K562 (cell line): ENCODE measurements around the gene AFAP1. TPM values are rescaled to one million over a fixed set of nuclear protein-coding genes. Genes with fewer than 3 reads are reported as not detected.

Experiments used
- ATAC-seq: fragments of 200-7000 bp; cut with Tn5 transposase; 3 replicates; pipeline ENCODE4 v1.9.1; 2020; ENCODE audit warnings: moderate library complexity
- BruUV-seq: library from RNA; stranded (reverse); fragments of 400-500 nt; replicated peaks from 2 replicates; lab custom pipeline; 2021; lab: Mats Ljungman, UMichigan
- CTCF ChIA-PET: fragments of 300-600 bp; formaldehyde crosslinking; extraction: SDS; loops from one replicate; lab custom pipeline; 2021; ENCODE audit warnings: low intra/inter-chr PET ratio; lab: Yijun Ruan, JAX
- POLR2A ChIA-PET: fragments of 300-600, 350-650 bp; sonication (Branson Sonifier 250); formaldehyde crosslinking; extraction: SDS; loops from one replicate; lab custom pipeline; 2021; ENCODE audit warnings: antibody characterized with exemption, inconsistent platforms; lab: Yijun Ruan, JAX
- DNase-seq, 4 experiments: peaks; one replicate each; pipeline versions ENCODE4 v3.0.0 to v3.0.0-alpha.2; 2011 to 2018; ENCODE audit warnings: low spot score in 3 of 4, mixed read lengths in 3 of 4; ENCODE audit errors: extremely low read depth in 1 of 4
- FAIRE-seq: peaks from 2 replicates; lab custom pipeline; 2011; peaks lifted over from hg19 to GRCh38; lab: Jason Lieb, UNC
- H2AFZ ChIP-seq: 2 replicates; pipeline ENCODE4 v1.6.0; 2011; ENCODE audit warnings: low read depth, low read length, control low read depth, inconsistent platforms
- H3K27ac ChIP-seq: fragments of 200-600 bp; 3 replicates; pipeline ENCODE4 v1.8.0; 2011; ENCODE audit warnings: low read depth, mild to moderate bottlenecking, control low read depth, inconsistent platforms, low read length, moderate library complexity, mixed read lengths; ENCODE audit errors: extremely low read depth
- H3K27me3 ChIP-seq, 2 experiments: fragments of 300-600 bp in 1 of 2; 2 replicates in 1 of 2; 3 replicates in 1 of 2; pipeline versions ENCODE4 v1.6.0 to v1.8.0; 2011; ENCODE audit warnings: inconsistent platforms in 2 of 2, low read length in 2 of 2, mild to moderate bottlenecking in 1 of 2, mixed read lengths in 1 of 2, moderate library complexity in 1 of 2; ENCODE audit not compliant: control insufficient read depth in 2 of 2, insufficient read depth in 2 of 2
- H3K36me3 ChIP-seq: fragments of 300-600 bp; 3 replicates; pipeline ENCODE4 v1.8.0; 2011; ENCODE audit warnings: mild to moderate bottlenecking, low read length, inconsistent platforms; ENCODE audit not compliant: control insufficient read depth, insufficient read depth
- H3K4me1 ChIP-seq, 2 experiments: fragments of 200-600 bp in 1 of 2; replicated peaks in 1 of 2; 2 replicates in 1 of 2; 3 replicates in 1 of 2; pipeline versions ENCODE4 v1.5.1 to v1.8.0; 2011; ENCODE audit warnings: inconsistent platforms in 2 of 2, low read length in 2 of 2, mild to moderate bottlenecking in 1 of 2, mixed read lengths in 1 of 2, moderate library complexity in 1 of 2; ENCODE audit not compliant: control insufficient read depth in 2 of 2, insufficient read depth in 2 of 2
- H3K4me2 ChIP-seq: 2 replicates; pipeline ENCODE4 v1.6.1; 2011; ENCODE audit warnings: low read length, control low read depth, inconsistent platforms, mixed read lengths; ENCODE audit not compliant: insufficient read depth
- H3K4me3 ChIP-seq: fragments of 200-600 bp; sonication (generic), shearing (Covaris generic); 2 replicates; pipeline ENCODE4 v1.5.1; 2016; ENCODE audit warnings: control low read depth, inconsistent platforms
- H3K79me2 ChIP-seq: fragments of 200-600 bp; 3 replicates; pipeline ENCODE4 v1.8.0; 2011; ENCODE audit warnings: low read length, inconsistent platforms; ENCODE audit not compliant: control insufficient read depth, insufficient read depth
- H3K9ac ChIP-seq, 2 experiments: 2 replicates each; pipeline versions ENCODE4 v1.6.0 to v1.6.1; 2011; ENCODE audit warnings: low read depth in 2 of 2, low read length in 2 of 2, control low read depth in 1 of 2, inconsistent platforms in 1 of 2, mild to moderate bottlenecking in 1 of 2, mixed read lengths in 1 of 2; ENCODE audit not compliant: insufficient read depth in 1 of 2
- H3K9me1 ChIP-seq: one replicate; pipeline ENCODE4 v1.6.0; 2011; ENCODE audit warnings: inconsistent platforms, mild to moderate bottlenecking, low read length, moderate library complexity; ENCODE audit not compliant: control insufficient read depth, insufficient read depth
- H3K9me3 ChIP-seq: replicated peaks from 2 replicates; pipeline ENCODE4 v1.5.1; 2011; ENCODE audit warnings: low read depth, low read length, inconsistent platforms; ENCODE audit not compliant: control insufficient read depth, insufficient read depth
- H4K20me1 ChIP-seq: replicated peaks from 2 replicates; pipeline ENCODE4 v1.6.1; 2011; ENCODE audit warnings: low read length, inconsistent platforms, mixed read lengths; ENCODE audit not compliant: control insufficient read depth, insufficient read depth
- IFI16 ChIP-seq: fragments of 250-450 bp; sonication (Bioruptor Pico); IDR thresholded peaks from 2 replicates; pipeline ENCODE4 v2.1.2; 2022; ENCODE audit warnings: mild to moderate bottlenecking, inconsistent platforms
- KDM4B ChIP-seq, 2 experiments: fragments of 450-650 bp in 1 of 2; sonication (generic) in 1 of 2; IDR thresholded peaks; 2 replicates each; pipeline ENCODE4 v1.6.1; 2016 to 2017; ENCODE audit warnings: borderline replicate concordance in 2 of 2, antibody characterized with exemption in 1 of 2, low read depth in 1 of 2, mild to moderate bottlenecking in 1 of 2
- POLR3G ChIP-seq: IDR thresholded peaks from 2 replicates; pipeline ENCODE4 v1.6.1; 2011; ENCODE audit not compliant: insufficient read length, insufficient replicate concordance; ENCODE audit errors: extremely low read depth
- SP2 ChIP-seq: IDR thresholded peaks from 2 replicates; pipeline ENCODE4 v1.6.1; 2011; ENCODE audit warnings: mild to moderate bottlenecking, low read depth, low read length, moderate library complexity; ENCODE audit not compliant: poor library complexity, severe bottlenecking; ENCODE audit errors: extremely low read depth
- ZNF764 ChIP-seq: fragments of 250-450 bp; sonication (Bioruptor Pico); IDR thresholded peaks from 2 replicates; pipeline ENCODE4 v1.4.0; 2020; ENCODE audit warnings: low read depth, mild to moderate bottlenecking, moderate library complexity
- ZNF77 ChIP-seq: fragments of 250-450 bp; sonication (Bioruptor Pico); IDR thresholded peaks from 2 replicates; pipeline ENCODE4 v1.5.0; 2020
- WGBS: fragments of 100-300 bp; shearing (Covaris generic); methylation state at CpG from one replicate; pipeline ENCODE4 v1.1.6; 2016; ENCODE audit warnings: low coverage, mixed read lengths; ENCODE audit not compliant: insufficient coverage; ENCODE audit errors: missing lambda C conversion rate; 5-methylcytosine and 5-hydroxymethylcytosine counted together
- in situ Hi-C: fragments of 300-500 bp; cut with MboI; formaldehyde crosslinking; loops from 4 replicates; pipeline ENCODE4 v1.15.0; 2018; ENCODE audit warnings: inconsistent platforms, mixed read lengths
- intact Hi-C: fragments of 100-400 bp; cut with micrococcal nuclease; formaldehyde crosslinking; loops from 2 replicates; pipeline ENCODE4 v1.14.2; 2022
- polyA plus RNA-seq, 8 experiments: library from polyadenylated mRNA; depleted of rRNA in 4 of 8; stranded (reverse) in 5 of 8; unstranded in 3 of 8; fragments of >200 nt; fragmentation: Nextera tagmentation in 2 of 8; fragmentation: Illumina TruSeq in 1 of 8; extraction: Ambion mirVana in 2 of 8; extraction: Trizol in 1 of 8; gene quantifications; 2 replicates each; pipeline versions ENCODE4 v1.2.1 to v1.2.3, GENCODE V29; 2011 to 2014; ENCODE audit warnings: inconsistent platforms in 1 of 8, missing spikeins in 1 of 8
- total RNA-seq, 7 experiments: library from RNA; depleted of rRNA in 6 of 7; stranded (reverse); fragments of >200 nt in 6 of 7; fragmentation: Illumina TruSeq in 2 of 7; extraction: Trizol in 2 of 7; gene quantifications; 2 replicates each; pipeline versions ENCODE4 v1.2.1 to v1.2.3, GENCODE V29; 2011 to 2021; ENCODE audit warnings: low replicate concordance in 1 of 7
- TF ChIP-seq, protein P1 (sequence below): conservative IDR thresholded peaks from 2 replicates; pipeline ENCODE4 v1.6.1; 2011; ENCODE audit warnings: low read depth, mild to moderate bottlenecking, low read length; ENCODE audit not compliant: control insufficient read depth
- TF ChIP-seq, protein P2 (sequence below): fragments of 450-650 bp; IDR thresholded peaks from 2 replicates; pipeline ENCODE4 v1.6.1; 2016; ENCODE audit warnings: low read depth

Gene AFAP1
- total and polyA plus RNA-seq, 9 of the 15 experiments (the other 6 are each of a cell fraction or from before 2014, with no cell fraction given) = 0.07 to 0.42 (median 0.12) TPM; not detected in 1

DNA sequence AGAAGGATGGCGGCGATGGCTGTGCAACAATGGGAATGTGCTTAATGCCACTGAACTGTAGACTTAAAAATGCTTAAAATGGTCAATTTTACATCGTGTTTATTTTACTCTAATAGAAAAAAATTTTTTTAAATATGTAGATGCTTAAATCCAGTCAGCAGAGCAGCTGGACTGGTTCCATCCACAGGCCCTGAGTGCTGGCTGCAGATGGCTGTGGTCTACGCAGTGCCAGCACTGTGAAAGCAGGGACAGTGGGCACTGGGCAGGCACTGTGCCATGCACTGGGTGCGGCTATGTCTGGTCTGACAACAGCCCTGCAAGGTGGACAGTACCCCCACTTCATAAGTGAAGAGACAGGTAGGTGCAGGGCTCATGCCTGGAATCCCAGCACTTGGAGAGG lies 175.2 kb downstream of the AFAP1 start:
- FAIRE-seq = no peak
- no peaks in the 10 kb centered on the region for H3K9me1 ChIP-seq
- no peak overlapping the region for H3K4me3 ChIP-seq
- DNase-seq = no peak
- no peak overlapping the region for H3K4me2 ChIP-seq
- H3K4me1 ChIP-seq = peaks cover 0 to 17% of the 10 kb centered on the region in 2 experiments; a peak in 2 of 5 replicates
- no peak overlapping the region for H2AFZ ChIP-seq
- H3K79me2 ChIP-seq = peaks cover 3% of the 10 kb centered on the region; the same call in 1 of the 3 replicates
- peaks cover 10% of the 10 kb centered on the region; the same call in 1 of the 2 replicates for H4K20me1 ChIP-seq
- in situ Hi-C loops = no loop called here
- no peaks in the 10 kb centered on the region; the same call in 1 of the 2 replicates for H3K9me3 ChIP-seq
- BruUV-seq = no TSS peak
- H3K27me3 ChIP-seq = no peaks in the 10 kb centered on the region
- intact Hi-C loops = no loop called here
- H3K36me3 ChIP-seq = peaks cover 8% of the 10 kb centered on the region; the same call in 1 of the 3 replicates
- ATAC-seq = no peak
- WGBS = 57% methylated on average over 5 of the region's 5 CpGs
- ChIA-PET CTCF (no interaction called here), POLR2A (no interaction called here)
- no peak overlapping the region for H3K9ac ChIP-seq
- no peak overlapping the region for H3K27ac ChIP-seq
- TF ChIP-seq ZNF77 (CRISPR knock-in tag) (no peak), SP2 (no peak), KDM4B (IDR thresholded peaks at IDR 0.05; ENCODE audit: borderline replicate concordance in 2 of 2, low read depth in 1 of 2) (no peak), POLR3G (no peak), IFI16 (CRISPR knock-in tag) (no peak), ZNF764 (CRISPR knock-in tag) (no peak)
- TF ChIP-seq, protein P1, sequence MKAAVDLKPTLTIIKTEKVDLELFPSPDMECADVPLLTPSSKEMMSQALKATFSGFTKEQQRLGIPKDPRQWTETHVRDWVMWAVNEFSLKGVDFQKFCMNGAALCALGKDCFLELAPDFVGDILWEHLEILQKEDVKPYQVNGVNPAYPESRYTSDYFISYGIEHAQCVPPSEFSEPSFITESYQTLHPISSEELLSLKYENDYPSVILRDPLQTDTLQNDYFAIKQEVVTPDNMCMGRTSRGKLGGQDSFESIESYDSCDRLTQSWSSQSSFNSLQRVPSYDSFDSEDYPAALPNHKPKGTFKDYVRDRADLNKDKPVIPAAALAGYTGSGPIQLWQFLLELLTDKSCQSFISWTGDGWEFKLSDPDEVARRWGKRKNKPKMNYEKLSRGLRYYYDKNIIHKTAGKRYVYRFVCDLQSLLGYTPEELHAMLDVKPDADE = no peak
- TF ChIP-seq, protein P2, sequence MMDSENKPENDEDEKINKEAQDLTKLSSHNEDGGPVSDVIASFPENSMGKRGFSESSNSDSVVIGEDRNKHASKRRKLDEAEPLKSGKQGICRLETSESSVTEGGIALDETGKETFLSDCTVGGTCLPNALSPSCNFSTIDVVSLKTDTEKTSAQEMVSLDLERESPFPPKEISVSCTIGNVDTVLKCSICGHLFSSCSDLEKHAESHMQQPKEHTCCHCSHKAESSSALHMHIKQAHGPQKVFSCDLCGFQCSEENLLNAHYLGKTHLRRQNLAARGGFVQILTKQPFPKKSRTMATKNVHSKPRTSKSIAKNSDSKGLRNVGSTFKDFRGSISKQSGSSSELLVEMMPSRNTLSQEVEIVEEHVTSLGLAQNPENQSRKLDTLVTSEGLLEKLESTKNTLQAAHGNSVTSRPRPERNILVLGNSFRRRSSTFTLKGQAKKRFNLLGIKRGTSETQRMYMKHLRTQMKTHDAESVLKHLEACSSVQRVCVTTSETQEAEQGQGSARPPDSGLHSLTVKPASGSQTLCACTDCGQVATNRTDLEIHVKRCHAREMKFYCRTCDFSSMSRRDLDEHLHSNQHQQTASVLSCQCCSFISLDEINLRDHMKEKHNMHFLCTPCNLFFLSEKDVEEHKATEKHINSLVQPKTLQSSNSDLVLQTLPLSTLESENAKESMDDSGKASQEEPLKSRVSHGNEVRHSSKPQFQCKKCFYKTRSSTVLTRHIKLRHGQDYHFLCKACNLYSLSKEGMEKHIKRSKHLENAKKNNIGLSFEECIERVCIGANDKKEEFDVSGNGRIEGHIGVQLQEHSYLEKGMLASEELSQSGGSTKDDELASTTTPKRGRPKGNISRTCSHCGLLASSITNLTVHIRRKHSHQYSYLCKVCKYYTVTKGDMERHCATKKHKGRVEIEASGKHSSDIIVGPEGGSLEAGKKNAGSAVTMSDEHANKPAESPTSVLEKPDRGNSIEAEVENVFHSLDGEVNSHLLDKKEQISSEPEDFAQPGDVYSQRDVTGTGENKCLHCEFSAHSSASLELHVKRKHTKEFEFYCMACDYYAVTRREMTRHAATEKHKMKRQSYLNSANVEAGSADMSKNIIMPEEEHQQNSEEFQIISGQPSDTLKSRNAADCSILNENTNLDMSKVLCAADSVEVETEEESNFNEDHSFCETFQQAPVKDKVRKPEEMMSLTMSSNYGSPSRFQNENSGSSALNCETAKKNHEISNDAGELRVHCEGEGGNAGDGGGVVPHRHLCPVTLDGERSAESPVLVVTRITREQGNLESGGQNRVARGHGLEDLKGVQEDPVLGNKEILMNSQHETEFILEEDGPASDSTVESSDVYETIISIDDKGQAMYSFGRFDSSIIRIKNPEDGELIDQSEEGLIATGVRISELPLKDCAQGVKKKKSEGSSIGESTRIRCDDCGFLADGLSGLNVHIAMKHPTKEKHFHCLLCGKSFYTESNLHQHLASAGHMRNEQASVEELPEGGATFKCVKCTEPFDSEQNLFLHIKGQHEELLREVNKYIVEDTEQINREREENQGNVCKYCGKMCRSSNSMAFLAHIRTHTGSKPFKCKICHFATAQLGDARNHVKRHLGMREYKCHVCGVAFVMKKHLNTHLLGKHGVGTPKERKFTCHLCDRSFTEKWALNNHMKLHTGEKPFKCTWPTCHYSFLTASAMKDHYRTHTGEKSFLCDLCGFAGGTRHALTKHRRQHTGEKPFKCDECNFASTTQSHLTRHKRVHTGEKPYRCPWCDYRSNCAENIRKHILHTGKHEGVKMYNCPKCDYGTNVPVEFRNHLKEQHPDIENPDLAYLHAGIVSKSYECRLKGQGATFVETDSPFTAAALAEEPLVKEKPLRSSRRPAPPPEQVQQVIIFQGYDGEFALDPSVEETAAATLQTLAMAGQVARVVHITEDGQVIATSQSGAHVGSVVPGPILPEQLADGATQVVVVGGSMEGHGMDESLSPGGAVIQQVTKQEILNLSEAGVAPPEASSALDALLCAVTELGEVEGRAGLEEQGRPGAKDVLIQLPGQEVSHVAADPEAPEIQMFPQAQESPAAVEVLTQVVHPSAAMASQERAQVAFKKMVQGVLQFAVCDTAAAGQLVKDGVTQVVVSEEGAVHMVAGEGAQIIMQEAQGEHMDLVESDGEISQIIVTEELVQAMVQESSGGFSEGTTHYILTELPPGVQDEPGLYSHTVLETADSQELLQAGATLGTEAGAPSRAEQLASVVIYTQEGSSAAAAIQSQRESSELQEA = no peak
